GM23338 (cell line): ENCODE measurements around the gene STARD3. TPM values are rescaled to one million over a fixed set of nuclear protein-coding genes. Genes with fewer than 3 reads are reported as not detected.
A peak's percentile ranks its signal among the peaks of the same experiment; 100 is the strongest.

ENCODE experiments used
- ATAC-seq: fragments of 200-7000 bp; cut with Tn5 transposase; 3 replicates; pipeline ENCODE4 v1.9.1; 2020
- DNase-seq: peaks from one replicate; pipeline ENCODE4 v3.0.0-alpha.2; 2015; ENCODE audit warnings: low spot score
- H2AFZ ChIP-seq: fragments of 200-600 bp; sonication (generic); 2 replicates; pipeline ENCODE4 v1.8.0; 2016; ENCODE audit warnings: antibody characterized with exemption, mild to moderate bottlenecking, moderate library complexity
- H3F3A ChIP-seq: fragments of 200-600 bp; sonication (generic); replicated peaks from 2 replicates; pipeline ENCODE4 v1.8.0; 2017; ENCODE audit warnings: antibody characterized with exemption, mixed run types, low read depth
- H3K27ac ChIP-seq: fragments of 200-600 bp; sonication (generic); 2 replicates; pipeline ENCODE4 v1.6.1; 2016; ENCODE audit warnings: low read depth
- H3K27me3 ChIP-seq: fragments of 200-600 bp; sonication (generic); 2 replicates; pipeline ENCODE4 v1.8.0; 2016; ENCODE audit warnings: mild to moderate bottlenecking, mixed run types, moderate library complexity; ENCODE audit not compliant: insufficient read depth
- H3K36me3 ChIP-seq: fragments of 200-600 bp; sonication (generic); 2 replicates; pipeline ENCODE4 v1.8.0; 2016; ENCODE audit warnings: mild to moderate bottlenecking; ENCODE audit not compliant: insufficient read depth
- H3K4me1 ChIP-seq: fragments of 200-600 bp; sonication (generic); 2 replicates; pipeline ENCODE4 v1.8.0; 2016; ENCODE audit warnings: mild to moderate bottlenecking, moderate library complexity; ENCODE audit not compliant: insufficient read depth
- H3K4me2 ChIP-seq: fragments of 200-600 bp; sonication (generic); 2 replicates; pipeline ENCODE4 v1.7.1; 2017; ENCODE audit warnings: mixed run types
- H3K4me3 ChIP-seq: fragments of 200-600 bp; sonication (generic); 2 replicates; pipeline ENCODE4 v1.6.1; 2016; ENCODE audit warnings: mixed run types
- H3K79me2 ChIP-seq: fragments of 200-600 bp; sonication (generic); replicated peaks from 2 replicates; pipeline ENCODE4 v1.8.0; 2017; ENCODE audit warnings: mild to moderate bottlenecking; ENCODE audit not compliant: insufficient read depth
- H3K9me2 ChIP-seq: fragments of 200-600 bp; sonication (generic); 2 replicates; pipeline ENCODE4 v1.8.0; 2017; ENCODE audit not compliant: insufficient read depth
- H4K20me1 ChIP-seq: fragments of 200-600 bp; sonication (generic); replicated peaks from 2 replicates; pipeline ENCODE4 v1.8.0; 2017; ENCODE audit warnings: mild to moderate bottlenecking; ENCODE audit not compliant: insufficient read depth
- H3K27ac Mint-ChIP-seq: 2 replicates; pipeline ENCODE4 v1.8.0; 2020; ENCODE audit warnings: inconsistent platforms, mild to moderate bottlenecking, moderate library complexity, mixed read lengths
- H3K27me3 Mint-ChIP-seq: 3 replicates; pipeline ENCODE4 v1.8.0; 2022; ENCODE audit warnings: low read depth, mild to moderate bottlenecking, moderate library complexity, mixed read lengths, inconsistent platforms; ENCODE audit not compliant: insufficient read depth, poor library complexity
- H3K36me3 Mint-ChIP-seq: 3 replicates; pipeline ENCODE4 v1.8.0; 2021; ENCODE audit warnings: low read depth, mild to moderate bottlenecking, inconsistent platforms, moderate library complexity, mixed read lengths
- H3K4me1 Mint-ChIP-seq: 3 replicates; pipeline ENCODE4 v1.8.0; 2020; ENCODE audit warnings: mild to moderate bottlenecking, inconsistent platforms, mixed read lengths
- H3K4me3 Mint-ChIP-seq: 3 replicates; pipeline ENCODE4 v1.8.0; 2021; ENCODE audit warnings: moderate library complexity, mild to moderate bottlenecking, inconsistent platforms, mixed read lengths
- H3K9me3 Mint-ChIP-seq: 3 replicates; pipeline ENCODE4 v1.8.0; 2020; ENCODE audit warnings: moderate library complexity, mild to moderate bottlenecking, inconsistent platforms, mixed read lengths
- CTCF ChIP-seq, 2 experiments: fragments of 200-600 bp in 1 of 2; sonication (generic) in 1 of 2; conservative IDR thresholded peaks; 2 replicates each; pipeline versions ENCODE4 v1.5.1 to v1.6.1; 2016 to 2017; ENCODE audit warnings: antibody characterized with exemption in 2 of 2, low read depth in 2 of 2, mild to moderate bottlenecking in 2 of 2, moderate library complexity in 1 of 2
- ETS1 ChIP-seq: IDR thresholded peaks from 2 replicates; pipeline ENCODE4 v1.6.1; 2016; ENCODE audit warnings: antibody characterized with exemption
- POLR2AphosphoS5 ChIP-seq: IDR thresholded peaks from 2 replicates; pipeline ENCODE4 v1.6.1; 2016; ENCODE audit warnings: antibody characterized with exemption, low read depth
- ZNF114 ChIP-seq: fragments of 250-450 bp; sonication (Bioruptor Pico); IDR thresholded peaks from 2 replicates; pipeline ENCODE4 v1.5.0; 2020; ENCODE audit warnings: mild to moderate bottlenecking, moderate library complexity
- ZNF331 ChIP-seq: fragments of 250-450 bp; sonication (Bioruptor Pico); IDR thresholded peaks from 2 replicates; pipeline ENCODE4 v1.5.0; 2020; ENCODE audit warnings: low read depth, mild to moderate bottlenecking, moderate library complexity
- polyA plus RNA-seq: library from polyadenylated mRNA; unstranded; fragments of >200 nt; fragmentation: Nextera tagmentation; extraction: Ambion mirVana; gene quantifications from 2 replicates; pipeline ENCODE4 v1.2.1, GENCODE V29; 2016
- total RNA-seq: library from RNA; depleted of rRNA; stranded (reverse); fragments of >200 nt; shearing (Covaris generic); gene quantifications from 2 replicates; pipeline ENCODE4 v1.2.3, GENCODE V29; 2014
- TF ChIP-seq, protein P1 (sequence below): IDR thresholded peaks from one replicate; pipeline ENCODE4 v1.6.1; 2018; ENCODE audit warnings: antibody characterized with exemption; ENCODE audit not compliant: unreplicated experiment

The STARD3 gene
- total and polyA plus RNA-seq, 2 experiments from 2014 or later, result 26.4 to 53.3 TPM

- no peaks in the 10 kb centered on the region for H3K9me2 ChIP-seq
- H3K36me3 ChIP-seq, result no peaks in the 10 kb centered on the region
- Mint-ChIP-seq H3K27me3 (peaks cover 24% of the 10 kb centered on the region), H3K27ac (peak overlapping the region; percentile 7; the same call in 1 of the 2 replicates), H3K4me3 (no peak overlapping the region), H3K9me3 (no peaks in the 10 kb centered on the region), H3K36me3 (peaks cover 28% of the 10 kb centered on the region), H3K4me1 (peaks cover 31% of the 10 kb centered on the region)
- ATAC-seq, result peak; percentile 8; the same call in 1 of the 3 replicates
- H3K27ac ChIP-seq, result no peak overlapping the region
- no peaks in the 10 kb centered on the region for H3F3A ChIP-seq
- H3K4me2 ChIP-seq, result no peak overlapping the region
- H3K4me3 ChIP-seq, result no peak overlapping the region
- no peaks in the 10 kb centered on the region for H3K27me3 ChIP-seq
- H2AFZ ChIP-seq, result no peak overlapping the region
- H3K4me1 ChIP-seq, result 0 out of 2 replicates have a peak, but pooled peaks cover 5% of the 10 kb centered on the region
- H4K20me1 ChIP-seq, result no peaks in the 10 kb centered on the region
- no peak for DNase-seq
- TF ChIP-seq ZNF331 (CRISPR knock-in tag) (no peak), CTCF (conservative IDR thresholded peaks at IDR 0.05; ENCODE audit: low read depth in 2 of 2) (peak; percentile 42 to 47)
- no peaks in the 10 kb centered on the region for H3K79me2 ChIP-seq
These were observed 41.6 kb downstream of the STARD3 start for GRCh38 chr17:39678340-39679116.

DNA sequence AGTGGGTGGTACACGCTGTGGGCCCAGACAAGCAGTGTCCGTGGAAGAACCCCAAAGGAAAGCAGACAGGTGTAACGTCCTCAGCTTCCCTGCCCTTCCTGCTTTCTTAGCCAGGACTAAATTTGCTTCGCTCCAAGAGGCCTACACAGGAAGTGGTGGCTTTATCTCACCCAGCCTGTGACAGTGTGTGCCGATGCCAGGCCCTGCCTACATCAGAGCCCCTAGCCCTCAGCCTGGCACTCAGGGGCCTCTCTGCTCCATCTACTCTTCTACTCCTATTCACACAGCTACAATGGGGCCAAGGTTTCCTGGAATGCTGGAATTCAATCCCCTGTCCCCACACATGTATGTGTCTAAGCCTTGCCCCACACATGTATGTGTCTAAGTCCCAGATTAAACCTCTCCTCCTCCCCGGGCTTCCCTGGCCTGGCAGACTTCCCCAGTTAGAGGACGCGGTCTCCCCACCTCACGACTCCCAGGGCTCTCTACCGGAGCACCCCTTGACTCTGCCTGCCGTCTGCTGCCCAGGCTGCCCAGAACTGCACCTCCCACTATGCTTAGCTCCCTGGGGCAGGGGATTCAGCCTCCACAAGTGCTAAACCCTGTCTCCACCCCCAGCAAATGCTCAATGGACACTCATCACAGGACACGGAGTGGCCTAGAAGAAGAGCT lies 42.7 kb downstream of the STARD3 start:
- peaks cover 34% of the 10 kb centered on the region for H3K36me3 Mint-ChIP-seq
- ATAC-seq, result no peak
- H4K20me1 ChIP-seq, result no peaks in the 10 kb centered on the region

More for the DNA sequence above, 42.7 kb downstream of the STARD3 start:
- peaks cover 21% of the 10 kb centered on the region for H3K27me3 Mint-ChIP-seq
- no peaks in the 10 kb centered on the region for H3K9me3 Mint-ChIP-seq
- peak overlapping the region; percentile 27; the same call in 1 of the 2 replicates for H3K27ac Mint-ChIP-seq
- peaks cover 32% of the 10 kb centered on the region for H3K4me1 Mint-ChIP-seq
- TF ChIP-seq, protein P1, sequence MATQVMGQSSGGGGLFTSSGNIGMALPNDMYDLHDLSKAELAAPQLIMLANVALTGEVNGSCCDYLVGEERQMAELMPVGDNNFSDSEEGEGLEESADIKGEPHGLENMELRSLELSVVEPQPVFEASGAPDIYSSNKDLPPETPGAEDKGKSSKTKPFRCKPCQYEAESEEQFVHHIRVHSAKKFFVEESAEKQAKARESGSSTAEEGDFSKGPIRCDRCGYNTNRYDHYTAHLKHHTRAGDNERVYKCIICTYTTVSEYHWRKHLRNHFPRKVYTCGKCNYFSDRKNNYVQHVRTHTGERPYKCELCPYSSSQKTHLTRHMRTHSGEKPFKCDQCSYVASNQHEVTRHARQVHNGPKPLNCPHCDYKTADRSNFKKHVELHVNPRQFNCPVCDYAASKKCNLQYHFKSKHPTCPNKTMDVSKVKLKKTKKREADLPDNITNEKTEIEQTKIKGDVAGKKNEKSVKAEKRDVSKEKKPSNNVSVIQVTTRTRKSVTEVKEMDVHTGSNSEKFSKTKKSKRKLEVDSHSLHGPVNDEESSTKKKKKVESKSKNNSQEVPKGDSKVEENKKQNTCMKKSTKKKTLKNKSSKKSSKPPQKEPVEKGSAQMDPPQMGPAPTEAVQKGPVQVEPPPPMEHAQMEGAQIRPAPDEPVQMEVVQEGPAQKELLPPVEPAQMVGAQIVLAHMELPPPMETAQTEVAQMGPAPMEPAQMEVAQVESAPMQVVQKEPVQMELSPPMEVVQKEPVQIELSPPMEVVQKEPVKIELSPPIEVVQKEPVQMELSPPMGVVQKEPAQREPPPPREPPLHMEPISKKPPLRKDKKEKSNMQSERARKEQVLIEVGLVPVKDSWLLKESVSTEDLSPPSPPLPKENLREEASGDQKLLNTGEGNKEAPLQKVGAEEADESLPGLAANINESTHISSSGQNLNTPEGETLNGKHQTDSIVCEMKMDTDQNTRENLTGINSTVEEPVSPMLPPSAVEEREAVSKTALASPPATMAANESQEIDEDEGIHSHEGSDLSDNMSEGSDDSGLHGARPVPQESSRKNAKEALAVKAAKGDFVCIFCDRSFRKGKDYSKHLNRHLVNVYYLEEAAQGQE, result no peak
- TF ChIP-seq ZNF114 (CRISPR knock-in tag) (no peak), ETS1 (no peak), POLR2AphosphoS5 (no peak)
- Histone ChIP-seq H2AFZ (no peak overlapping the region), H3K4me2 (no peak overlapping the region), H3K36me3 (no peaks in the 10 kb centered on the region), H3K9me2 (no peaks in the 10 kb centered on the region), H3K27me3 (no peaks in the 10 kb centered on the region), H3K4me3 (no peak overlapping the region), H3K27ac (no peak overlapping the region), H3F3A (no peaks in the 10 kb centered on the region), H3K79me2 (no peaks in the 10 kb centered on the region), H3K4me1 (0 out of 2 replicates have a peak, but pooled peaks cover 5% of the 10 kb centered on the region)
- no peak for DNase-seq
- no peak overlapping the region for H3K4me3 Mint-ChIP-seq
